ENCODE results near the gene NCAPG2. TPM values are rescaled to one million over a fixed set of nuclear protein-coding genes. Genes with fewer than 3 reads are reported as not detected.

NCAPG2 gene
- total RNA-seq, 2 donors from 2014 or later: 129 to 134 TPM

GRCh38 chr7:158588085-158588877 lies 116.3 kb downstream of the NCAPG2 start:
- Mint-ChIP-seq H3K27ac (no peak overlapping the region), H3K27me3 (ENCODE audit: low read depth) (peaks cover 51% of the 10 kb centered on the region), H3K4me3 (peak overlapping the region; percentile 62 to 71), H3K9me3 (peaks cover 3 to 6% of the 10 kb centered on the region in 2 donors), H3K36me3 (ENCODE audit: insufficient read depth in 2 of 2) (peaks cover 0 to 5% of the 10 kb centered on the region in 2 donors), H3K4me1 (ENCODE audit: low read depth) (peaks cover 5% of the 10 kb centered on the region)
- DNase-seq (peak in 1 of 2 donors; percentile 8), ATAC-seq (replicated peaks in 1 of 2) (peak; percentile 33 to 37)

DNA sequence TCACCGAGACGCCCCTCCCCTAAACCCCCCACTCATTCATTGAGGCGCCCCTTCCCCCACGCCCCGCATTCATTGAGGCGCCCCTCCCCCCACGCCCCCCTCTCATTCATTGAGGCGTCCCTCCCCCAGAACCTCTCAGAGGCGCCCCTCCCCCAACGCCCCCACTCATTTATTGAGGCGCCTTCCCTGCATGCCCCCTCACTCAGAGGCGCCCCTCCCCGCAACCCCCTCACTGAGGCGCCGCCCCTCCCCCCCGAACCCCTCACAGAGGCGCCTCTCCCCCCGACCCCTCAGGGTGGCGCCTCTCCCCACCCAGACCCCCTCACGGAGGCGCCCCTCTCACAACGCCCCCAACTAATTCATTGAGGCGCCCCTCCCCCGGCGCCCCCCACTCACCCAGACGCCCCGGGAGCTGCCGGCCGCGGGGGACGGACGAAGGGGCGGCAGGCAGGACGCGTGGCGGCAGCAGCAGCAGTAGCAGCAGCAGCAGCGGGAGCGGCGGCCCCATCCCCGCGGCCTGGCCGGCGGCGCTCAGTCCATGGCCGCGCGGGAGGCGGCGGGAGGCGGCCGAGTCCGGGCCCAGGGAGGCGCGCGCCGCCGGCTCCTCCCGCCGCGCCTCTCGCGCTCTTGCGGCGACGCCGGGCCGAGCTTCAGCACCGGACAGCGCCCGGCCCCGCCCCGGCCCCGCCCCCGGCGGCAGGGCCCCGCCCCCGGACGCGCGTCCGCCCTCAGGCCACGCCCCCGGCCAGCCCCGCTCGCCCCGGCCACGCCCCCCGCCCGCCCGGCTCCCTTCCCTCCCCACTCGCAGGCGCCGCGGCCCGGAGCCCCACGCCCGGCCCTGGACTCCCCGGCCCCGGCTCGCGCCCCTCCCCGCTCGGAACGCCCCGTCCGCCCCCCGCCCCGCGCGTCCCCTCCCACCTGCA lies 117.2 kb downstream of the NCAPG2 start, which contains the start of gene PTPRN2:
TSS of gene PTPRN2 (minus strand) at position 662 of the 923 bp plus-strand sequence.
- Mint-ChIP-seq H3K4me1 (ENCODE audit: low read depth) (peaks cover 5% of the 10 kb centered on the region), H3K36me3 (ENCODE audit: insufficient read depth in 2 of 2) (peaks cover 0 to 3% of the 10 kb centered on the region in 2 donors), H3K9me3 (peaks cover 0 to 3% of the 10 kb centered on the region in 2 donors), H3K4me3 (peak within 1 kb of the TSS; percentile 62 to 71), H3K27me3 (ENCODE audit: low read depth) (peaks cover 56% of the 10 kb centered on the region), H3K27ac (no peak within 1 kb of the TSS)
- DNase-seq: peak; percentile 39 to 74
- ATAC-seq (replicated peaks in 1 of 2): peak; percentile 85 to 86

- Mint-ChIP-seq H3K27ac (no peak overlapping the region), H3K4me3 (peak overlapping the region in 1 of 2 donors; percentile 73), H3K4me1 (ENCODE audit: low read depth) (peaks cover 5% of the 10 kb centered on the region), H3K9me3 (peaks cover 0 to 3% of the 10 kb centered on the region in 2 donors), H3K27me3 (ENCODE audit: low read depth) (peaks cover 56% of the 10 kb centered on the region), H3K36me3 (ENCODE audit: insufficient read depth in 2 of 2) (peaks cover 0 to 3% of the 10 kb centered on the region in 2 donors)
- ATAC-seq (replicated peaks in 1 of 2): no peak
- no peak for DNase-seq
Observed at GRCh38 chr7:158586499-158587161, 118.0 kb downstream of the NCAPG2 start.

DNA sequence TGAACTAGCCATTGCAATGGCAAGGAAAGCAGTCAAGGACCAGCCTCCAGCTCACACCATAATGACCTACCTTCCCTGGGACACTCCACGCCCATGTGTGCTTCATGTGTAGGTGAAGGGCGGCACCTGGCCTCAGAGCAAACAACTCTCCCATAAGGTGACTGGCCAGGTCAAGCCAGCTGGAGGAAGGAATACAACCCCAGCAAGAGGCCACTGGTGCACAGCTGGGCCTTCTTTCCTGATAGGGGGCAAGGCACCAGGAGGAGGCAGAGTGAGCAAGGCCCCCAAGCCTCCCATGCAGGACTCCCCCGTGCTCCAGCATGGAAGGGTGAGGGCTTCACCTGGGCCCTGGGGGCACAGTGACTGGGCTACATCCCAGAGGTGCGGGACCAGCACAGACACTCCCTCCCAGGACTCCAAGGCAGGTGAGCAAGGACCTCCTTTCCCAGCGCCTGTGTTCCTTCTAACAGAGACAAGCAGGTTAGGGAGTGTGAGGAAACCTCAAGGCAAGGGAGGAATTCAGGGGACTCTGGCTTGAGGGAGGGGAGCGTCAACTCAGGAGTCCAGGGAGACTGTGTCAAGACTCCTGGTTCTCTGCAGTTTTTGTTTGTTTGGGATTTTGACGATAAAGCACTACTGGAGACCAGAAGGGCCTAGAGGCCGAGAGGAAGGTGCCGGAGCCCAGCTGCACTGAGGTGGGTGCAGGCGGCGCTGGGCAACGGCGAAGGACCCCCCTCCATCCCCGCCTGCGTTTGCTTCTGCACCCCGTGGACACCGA lies 118.7 kb downstream of the NCAPG2 start:
- ATAC-seq (replicated peaks in 1 of 2) (no peak), DNase-seq (no peak)
- peak overlapping the region; percentile 48 to 73 for H3K4me3 Mint-ChIP-seq
- peaks cover 0 to 3% of the 10 kb centered on the region in 2 donors for H3K36me3 Mint-ChIP-seq (ENCODE audit: insufficient read depth in 2 of 2)
- no peak overlapping the region for H3K27ac Mint-ChIP-seq
- peaks cover 0 to 3% of the 10 kb centered on the region in 2 donors for H3K9me3 Mint-ChIP-seq
- H3K27me3 Mint-ChIP-seq (ENCODE audit: low read depth): peaks cover 56% of the 10 kb centered on the region
- peaks cover 5% of the 10 kb centered on the region for H3K4me1 Mint-ChIP-seq (ENCODE audit: low read depth)

- Mint-ChIP-seq H3K27me3 (ENCODE audit: low read depth) (peaks cover 45% of the 10 kb centered on the region), H3K9me3 (peaks cover 0 to 8% of the 10 kb centered on the region in 2 donors), H3K4me1 (ENCODE audit: low read depth) (peaks cover 5% of the 10 kb centered on the region), H3K27ac (no peak overlapping the region), H3K36me3 (ENCODE audit: insufficient read depth in 2 of 2) (peaks cover 4 to 5% of the 10 kb centered on the region in 2 donors), H3K4me3 (no peak overlapping the region)
- ATAC-seq (replicated peaks in 1 of 2) (no peak), DNase-seq (no peak)
Observed at GRCh38 chr7:158584407-158584806, 120.2 kb downstream of the NCAPG2 start.

DNA sequence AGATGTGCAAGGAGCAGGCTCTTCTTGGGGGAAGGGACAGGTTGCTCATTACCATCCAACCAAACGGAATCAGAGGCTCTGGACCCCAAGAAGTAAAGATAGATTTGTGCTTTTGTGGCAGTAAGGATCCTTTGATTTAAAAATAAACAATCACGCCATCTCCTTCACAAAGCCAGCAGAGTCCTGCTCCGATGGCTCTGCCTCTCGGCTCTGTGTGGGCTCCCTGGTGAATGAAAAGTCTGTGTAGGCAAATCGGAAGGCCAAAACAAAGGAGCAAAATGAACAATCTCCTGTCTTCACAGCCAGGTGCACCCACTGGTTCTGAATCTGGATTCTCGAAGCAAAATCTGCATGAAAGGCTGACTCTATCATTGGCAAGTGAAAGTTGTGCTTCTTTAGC lies 120.8 kb downstream of the NCAPG2 start:
- H3K9me3 Mint-ChIP-seq: peaks cover 0 to 8% of the 10 kb centered on the region in 2 donors
- peaks cover 39% of the 10 kb centered on the region for H3K27me3 Mint-ChIP-seq (ENCODE audit: low read depth)
- H3K27ac Mint-ChIP-seq: no peak overlapping the region
- peaks cover 4 to 5% of the 10 kb centered on the region in 2 donors for H3K36me3 Mint-ChIP-seq (ENCODE audit: insufficient read depth in 2 of 2)
- H3K4me3 Mint-ChIP-seq: no peak overlapping the region
- H3K4me1 Mint-ChIP-seq (ENCODE audit: low read depth): peaks cover 5% of the 10 kb centered on the region
- DNase-seq (no peak), ATAC-seq (replicated peaks in 1 of 2) (no peak)

DNA sequence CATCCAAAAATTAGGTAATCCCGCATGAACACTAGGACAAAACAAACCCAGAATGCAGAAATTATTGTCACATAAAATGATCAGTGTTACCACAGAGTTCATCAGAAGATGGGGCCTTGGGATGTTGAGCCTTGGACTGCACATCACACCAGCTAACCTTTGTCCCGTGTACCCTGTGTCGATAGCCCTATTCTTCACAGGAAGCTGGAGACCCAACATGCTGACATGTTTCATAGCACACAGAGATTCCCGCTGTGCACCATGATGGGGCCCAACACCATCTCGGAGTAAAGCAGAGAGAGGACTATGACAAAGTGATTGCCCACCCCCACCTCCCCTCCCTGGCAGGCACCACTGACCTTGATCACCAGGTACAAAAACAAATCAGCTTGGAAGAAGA lies 121.5 kb downstream of the NCAPG2 start:
- ATAC-seq (replicated peaks in 1 of 2) (no peak), DNase-seq (no peak)
- H3K27ac Mint-ChIP-seq: no peak overlapping the region
- H3K27me3 Mint-ChIP-seq (ENCODE audit: low read depth): peaks cover 35% of the 10 kb centered on the region
- H3K4me3 Mint-ChIP-seq: no peak overlapping the region
- H3K36me3 Mint-ChIP-seq (ENCODE audit: insufficient read depth in 2 of 2): peaks cover 4 to 5% of the 10 kb centered on the region in 2 donors
- H3K9me3 Mint-ChIP-seq: peaks cover 0 to 8% of the 10 kb centered on the region in 2 donors
- H3K4me1 Mint-ChIP-seq (ENCODE audit: low read depth): peaks cover 5% of the 10 kb centered on the region

DNA sequence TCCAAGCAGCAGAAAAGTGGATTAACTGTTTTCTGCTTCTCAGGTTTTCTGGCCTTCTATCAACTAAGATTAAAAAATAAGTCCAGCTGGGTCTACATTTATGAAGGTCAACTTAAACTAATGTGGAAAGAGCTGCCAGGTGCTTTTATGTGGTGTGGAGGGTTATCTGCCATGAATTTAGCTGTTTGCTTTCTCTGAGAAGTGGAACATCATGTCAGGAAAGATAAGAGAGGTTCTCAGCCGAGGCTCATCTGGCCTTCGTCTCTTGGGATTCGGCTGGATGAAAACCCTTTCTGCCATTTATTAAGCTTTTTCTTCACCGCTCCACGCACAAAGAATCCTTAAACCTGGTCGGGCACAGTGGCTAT lies 122.5 kb downstream of the NCAPG2 start:
- Mint-ChIP-seq H3K27ac (no peak overlapping the region), H3K36me3 (ENCODE audit: insufficient read depth in 2 of 2) (peaks cover 4 to 5% of the 10 kb centered on the region in 2 donors), H3K9me3 (peaks cover 0 to 8% of the 10 kb centered on the region in 2 donors), H3K4me1 (ENCODE audit: low read depth) (peaks cover 5% of the 10 kb centered on the region), H3K4me3 (no peak overlapping the region), H3K27me3 (ENCODE audit: low read depth) (peaks cover 35% of the 10 kb centered on the region)
- DNase-seq (no peak), ATAC-seq (replicated peaks in 1 of 2) (no peak)

DNA sequence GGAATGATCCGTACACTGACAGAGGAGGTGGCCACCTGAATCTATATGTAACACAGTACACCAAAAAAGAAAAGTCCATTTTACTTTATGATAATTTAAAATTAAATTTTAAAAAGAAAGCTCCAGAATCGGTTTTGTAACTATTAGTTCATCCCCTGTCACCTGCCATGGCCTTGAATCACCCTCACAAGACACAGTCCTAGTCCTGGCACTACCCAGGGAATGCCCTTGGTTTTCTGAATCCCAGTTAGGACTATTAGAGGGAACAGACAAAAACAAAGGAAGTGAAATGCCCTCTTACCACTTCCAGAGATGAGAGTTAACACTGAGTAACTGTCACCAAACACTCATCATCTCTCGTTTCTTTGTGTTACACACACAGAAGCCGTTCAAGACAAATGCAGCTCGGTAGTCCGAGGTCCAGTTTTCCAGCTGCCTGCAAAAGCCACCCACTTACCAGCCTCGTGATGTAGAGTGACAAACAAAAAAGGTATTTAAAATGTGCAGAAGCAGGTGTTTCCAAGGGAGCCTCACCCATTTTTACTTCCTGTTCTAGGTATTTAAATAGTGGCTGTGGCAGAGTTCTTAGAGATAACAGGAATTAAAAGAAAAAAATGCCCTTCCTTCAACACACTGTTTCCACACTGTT lies 123.0 kb downstream of the NCAPG2 start:
- Mint-ChIP-seq H3K4me3 (no peak overlapping the region), H3K9me3 (peaks cover 0 to 8% of the 10 kb centered on the region in 2 donors), H3K27me3 (ENCODE audit: low read depth) (peaks cover 35% of the 10 kb centered on the region), H3K27ac (no peak overlapping the region), H3K36me3 (ENCODE audit: insufficient read depth in 2 of 2) (peaks cover 4 to 5% of the 10 kb centered on the region in 2 donors), H3K4me1 (ENCODE audit: low read depth) (peaks cover 5% of the 10 kb centered on the region)
- ATAC-seq (replicated peaks in 1 of 2) (no peak), DNase-seq (no peak)
